Neural cell (in vitro differentiated cells): ENCODE measurements around the gene OR51D1. TPM values are rescaled to one million over a fixed set of nuclear protein-coding genes. Genes with fewer than 3 reads are reported as not detected.

Experiments
- H2AFZ ChIP-seq: fragments of 200-600, 300-800 bp; sonication (generic), shearing (Covaris generic); 2 replicates; pipeline ENCODE4 v1.6.0; 2014; ENCODE audit warnings: low read depth, mild to moderate bottlenecking, antibody characterized with exemption, low read length, moderate library complexity
- H3F3A ChIP-seq: fragments of 200-600 bp; shearing (Covaris generic); 2 replicates; pipeline ENCODE4 v1.6.1; 2016; ENCODE audit warnings: mild to moderate bottlenecking, moderate library complexity, mixed read lengths, antibody characterized with exemption, low read length; ENCODE audit not compliant: insufficient read depth, poor library complexity, severe bottlenecking
- H3K27ac ChIP-seq: fragments of 200-600, 300-800 bp; sonication (generic), shearing (Covaris generic); 2 replicates; pipeline ENCODE4 v1.5.1; 2014; ENCODE audit warnings: mild to moderate bottlenecking, low read length, moderate library complexity
- H3K27me3 ChIP-seq: fragments of 300-800, 200-600 bp; sonication (generic), shearing (Covaris generic); 2 replicates; pipeline ENCODE4 v1.6.0; 2014; ENCODE audit warnings: mild to moderate bottlenecking, low read depth, low read length, moderate library complexity; ENCODE audit not compliant: insufficient read depth
- H3K36me3 ChIP-seq: fragments of 300-800, 200-600 bp; sonication (generic), shearing (Covaris generic); 2 replicates; pipeline ENCODE4 v1.5.1; 2014; ENCODE audit warnings: mild to moderate bottlenecking, antibody characterized with exemption, low read length, moderate library complexity; ENCODE audit not compliant: insufficient read depth
- H3K4me2 ChIP-seq: fragments of 300-800, 200-600 bp; sonication (generic), shearing (Covaris generic); 2 replicates; pipeline ENCODE4 v1.6.0; 2014; ENCODE audit warnings: mild to moderate bottlenecking, low read length
- H3K4me3 ChIP-seq: fragments of 300-800, 200-600 bp; sonication (generic), shearing (Covaris generic); 2 replicates; pipeline ENCODE4 v1.5.1; 2014; ENCODE audit warnings: mild to moderate bottlenecking, low read length, moderate library complexity
- H3K79me2 ChIP-seq: fragments of 200-600 bp; shearing (Covaris generic); replicated peaks from 2 replicates; pipeline ENCODE4 v1.6.0; 2014; ENCODE audit warnings: mild to moderate bottlenecking, low read length, moderate library complexity; ENCODE audit not compliant: insufficient read depth
- H3K9ac ChIP-seq: fragments of 300-800, 200-600 bp; sonication (generic), shearing (Covaris generic); 2 replicates; pipeline ENCODE4 v1.6.1; 2016; ENCODE audit warnings: mild to moderate bottlenecking, low read length, mixed read lengths
- H3K9me2 ChIP-seq: fragments of 200-600 bp; shearing (Covaris generic); 2 replicates; pipeline ENCODE4 v1.6.1; 2016; ENCODE audit warnings: mild to moderate bottlenecking, low read length, mixed read lengths; ENCODE audit not compliant: insufficient read depth
- H3K9me3 ChIP-seq: fragments of 200-600, 300-800 bp; sonication (generic), shearing (Covaris generic); 2 replicates; pipeline ENCODE4 v1.6.1; 2016; ENCODE audit warnings: mild to moderate bottlenecking, mixed run types, low read length, moderate library complexity, mixed read lengths
- H4K20me1 ChIP-seq: fragments of 200-600 bp; shearing (Covaris generic); 2 replicates; pipeline ENCODE4 v1.6.1; 2016; ENCODE audit warnings: mild to moderate bottlenecking, mixed run types; ENCODE audit not compliant: insufficient read depth
- CTCF ChIP-seq: fragments of 450-650 bp; IDR thresholded peaks from 2 replicates; pipeline ENCODE4 v1.5.1; 2014; ENCODE audit warnings: antibody characterized with exemption, mild to moderate bottlenecking, moderate library complexity; ENCODE audit not compliant: poor library complexity, severe bottlenecking
- EP300 ChIP-seq: fragments of 450-650 bp; conservative IDR thresholded peaks from 2 replicates; pipeline ENCODE4 v1.6.1; 2014; ENCODE audit warnings: antibody characterized with exemption, mild to moderate bottlenecking, moderate library complexity; ENCODE audit not compliant: poor library complexity, severe bottlenecking
- EZH2 ChIP-seq: fragments of 200-600, 300-800 bp; shearing (Covaris generic), sonication (generic); IDR thresholded peaks from 2 replicates; pipeline ENCODE4 v1.6.1; 2014; ENCODE audit warnings: antibody characterized with exemption, low read length, borderline replicate concordance, mild to moderate bottlenecking; ENCODE audit not compliant: insufficient read depth, poor library complexity, severe bottlenecking
- MXI1 ChIP-seq: fragments of 450-650 bp; conservative IDR thresholded peaks from 2 replicates; pipeline ENCODE4 v1.6.1; 2014; ENCODE audit warnings: antibody characterized with exemption, mild to moderate bottlenecking; ENCODE audit not compliant: poor library complexity, severe bottlenecking
- POLR2AphosphoS5 ChIP-seq: IDR thresholded peaks from 2 replicates; pipeline ENCODE4 v1.6.1; 2012
- RAD21 ChIP-seq: fragments of 450-650 bp; conservative IDR thresholded peaks from 2 replicates; pipeline ENCODE4 v1.6.1; 2014; ENCODE audit warnings: antibody characterized with exemption, mild to moderate bottlenecking, moderate library complexity
- REST ChIP-seq: IDR thresholded peaks from 2 replicates; pipeline ENCODE4 v1.6.1; 2012; ENCODE audit warnings: borderline replicate concordance
- SMC3 ChIP-seq: fragments of 450-650 bp; conservative IDR thresholded peaks from 2 replicates; pipeline ENCODE4 v1.6.1; 2014; ENCODE audit warnings: antibody characterized with exemption, mild to moderate bottlenecking, moderate library complexity; ENCODE audit not compliant: poor library complexity
- TAF1 ChIP-seq: IDR thresholded peaks from 2 replicates; pipeline ENCODE4 v1.6.1; 2012; ENCODE audit warnings: low read depth
- polyA plus RNA-seq: library from polyadenylated mRNA; depleted of rRNA; stranded (reverse); fragments of >200 nt; gene quantifications from 2 replicates; pipeline ENCODE4 v1.2.3, GENCODE V29; 2014

Gene OR51D1
- polyA plus RNA-seq, 1 donor from 2014 or later: not detected

DNA sequence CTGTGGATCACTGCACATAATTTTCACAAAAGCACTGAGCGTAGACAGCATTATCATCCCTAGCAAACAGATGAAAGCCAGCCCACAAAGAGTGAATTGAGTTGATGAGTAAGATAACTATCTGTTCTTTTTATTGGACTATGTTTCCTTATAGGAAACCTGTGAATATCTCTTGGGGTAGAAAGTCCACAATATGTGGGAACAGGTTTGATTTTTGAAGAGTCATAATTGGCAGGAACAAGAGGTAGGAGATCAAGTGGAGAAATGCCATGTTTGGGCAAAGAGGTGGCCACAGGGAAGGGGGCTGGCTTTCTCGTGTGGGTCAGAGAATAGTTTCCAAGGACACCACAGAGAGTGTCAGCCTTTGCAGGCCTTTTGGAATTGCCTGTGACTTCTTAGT, 36.5 kb downstream of the OR51D1 start:
- Histone ChIP-seq H3K4me2 (no peak overlapping the region), H3K9ac (no peak overlapping the region), H3K27me3 (no peaks in the 10 kb centered on the region), H4K20me1 (no peaks in the 10 kb centered on the region), H3K4me3 (no peak overlapping the region), H3K9me3 (no peaks in the 10 kb centered on the region), H3K36me3 (no peaks in the 10 kb centered on the region), H2AFZ (no peak overlapping the region), H3K79me2 (no peaks in the 10 kb centered on the region), H3F3A (no peaks in the 10 kb centered on the region), H3K27ac (no peak overlapping the region), H3K9me2 (no peaks in the 10 kb centered on the region)
- TF ChIP-seq REST (no peak), POLR2AphosphoS5 (no peak), EZH2 (no peak), SMC3 (no peak), TAF1 (no peak), CTCF (no peak), MXI1 (no peak), EP300 (no peak), RAD21 (no peak)

DNA sequence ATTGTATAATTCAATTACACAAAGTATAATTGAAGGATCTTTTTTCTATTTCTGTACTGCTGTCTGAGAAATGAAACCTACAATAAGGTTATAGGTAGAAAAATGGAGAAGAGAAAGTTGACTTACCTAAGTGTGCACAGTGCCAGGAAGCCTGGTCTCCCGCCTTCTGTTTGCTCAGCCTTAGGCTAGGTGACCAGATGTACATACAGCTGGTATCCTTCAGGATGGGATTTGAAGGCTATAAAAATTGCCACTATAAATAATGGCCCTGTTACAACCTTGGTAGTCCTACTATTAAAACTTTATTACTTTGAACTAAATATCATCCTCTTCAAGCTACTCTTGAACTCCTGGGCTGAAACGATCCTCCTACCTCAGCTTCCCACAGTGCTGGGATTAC, 40.7 kb downstream of the OR51D1 start:
- Histone ChIP-seq H4K20me1 (no peaks in the 10 kb centered on the region), H3K79me2 (no peaks in the 10 kb centered on the region), H3K36me3 (no peaks in the 10 kb centered on the region), H3K9ac (no peak overlapping the region), H3K4me3 (no peak overlapping the region), H3K9me3 (no peaks in the 10 kb centered on the region), H3F3A (no peaks in the 10 kb centered on the region), H2AFZ (no peak overlapping the region), H3K27me3 (no peaks in the 10 kb centered on the region), H3K27ac (no peak overlapping the region), H3K4me2 (no peak overlapping the region), H3K9me2 (no peaks in the 10 kb centered on the region)
- TF ChIP-seq MXI1 (no peak), REST (no peak), RAD21 (no peak), EP300 (no peak), POLR2AphosphoS5 (no peak), EZH2 (no peak), TAF1 (no peak)
